SK-N-MC (cell line): Measurements from ENCODE around the gene MAN2A2.

Experiments
- EZH2 ChIP-seq: fragments of 200-600 bp; sonication (generic); IDR thresholded peaks from one replicate; pipeline ENCODE4 v1.6.1; 2017; ENCODE audit warnings: antibody characterized with exemption
- FOXP2 ChIP-seq: optimal IDR thresholded peaks from 2 replicates; pipeline ENCODE3; 2011; ENCODE audit warnings: mild to moderate bottlenecking, moderate library complexity; ENCODE audit not compliant: insufficient read depth; ENCODE audit errors: extremely low read length, control extremely low read depth
- POLR2AphosphoS5 ChIP-seq: IDR thresholded peaks from 2 replicates; pipeline ENCODE4 v1.6.1; 2012; ENCODE audit warnings: mild to moderate bottlenecking, low read depth, low read length, borderline replicate concordance

DNA sequence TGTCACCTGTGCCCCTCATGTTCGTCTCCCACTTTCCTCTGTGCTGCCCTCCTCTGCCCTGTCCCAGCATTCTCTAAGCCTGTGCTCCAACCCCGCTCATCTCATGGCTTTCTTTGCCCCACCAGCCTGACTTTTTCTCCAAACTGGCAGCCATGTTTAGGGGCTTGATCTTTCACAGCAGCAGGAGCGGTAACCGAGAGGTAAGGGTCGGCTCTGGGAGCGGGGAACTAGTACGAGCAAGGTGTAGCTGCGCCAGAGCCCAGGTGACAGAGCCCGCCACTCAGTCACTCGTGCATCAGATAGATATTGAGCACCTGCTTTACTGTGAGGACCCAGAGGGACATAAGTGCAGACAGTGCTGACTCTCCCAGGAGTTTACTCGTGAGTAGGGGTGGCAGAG lies 13.4 kb downstream of the MAN2A2 start:
- TF ChIP-seq POLR2AphosphoS5: no peak
- no peak for TF ChIP-seq EZH2
- no peak for TF ChIP-seq FOXP2
